LNCAP (cell line): Measurements from ENCODE around the gene RBM33.

ENCODE experiments used
- CTCF ChIP-seq: fragments of 450-650 bp; IDR thresholded peaks from 2 replicates; pipeline ENCODE4 v1.5.1; 2017; ENCODE audit warnings: mild to moderate bottlenecking

RBM33 gene

GRCh38 chr7:155758348-155758747, 113.9 kb downstream of the RBM33 start:
- TF ChIP-seq CTCF, result no peak

GRCh38 chr7:155759740-155760430, 115.4 kb downstream of the RBM33 start:
- no peak for TF ChIP-seq CTCF

- no peak for TF ChIP-seq CTCF
Observed at GRCh38 chr7:155761162-155761561, 116.7 kb downstream of the RBM33 start.

GRCh38 chr7:155762036-155762435, 117.6 kb downstream of the RBM33 start:
- TF ChIP-seq CTCF, result no peak

- no peak for TF ChIP-seq CTCF
Observed at GRCh38 chr7:155762655-155763054, 118.2 kb downstream of the RBM33 start.

- no peak for TF ChIP-seq CTCF
Observed at GRCh38 chr7:155763122-155763521, 118.7 kb downstream of the RBM33 start.

- TF ChIP-seq CTCF, result no peak
Observed at GRCh38 chr7:155763691-155764437, 119.4 kb downstream of the RBM33 start.
